GM04504 (cell line): ENCODE measurements around the gene ATF6B.

Experiments
- DNase-seq: peaks from one replicate; pipeline ENCODE4 v3.0.0-alpha.2; 2012; ENCODE audit warnings: low read depth

The ATF6B gene

GRCh38 chr6:32131439-32131948 is 3.4 kb upstream of the ATF6B start:
- no peak for DNase-seq

DNA sequence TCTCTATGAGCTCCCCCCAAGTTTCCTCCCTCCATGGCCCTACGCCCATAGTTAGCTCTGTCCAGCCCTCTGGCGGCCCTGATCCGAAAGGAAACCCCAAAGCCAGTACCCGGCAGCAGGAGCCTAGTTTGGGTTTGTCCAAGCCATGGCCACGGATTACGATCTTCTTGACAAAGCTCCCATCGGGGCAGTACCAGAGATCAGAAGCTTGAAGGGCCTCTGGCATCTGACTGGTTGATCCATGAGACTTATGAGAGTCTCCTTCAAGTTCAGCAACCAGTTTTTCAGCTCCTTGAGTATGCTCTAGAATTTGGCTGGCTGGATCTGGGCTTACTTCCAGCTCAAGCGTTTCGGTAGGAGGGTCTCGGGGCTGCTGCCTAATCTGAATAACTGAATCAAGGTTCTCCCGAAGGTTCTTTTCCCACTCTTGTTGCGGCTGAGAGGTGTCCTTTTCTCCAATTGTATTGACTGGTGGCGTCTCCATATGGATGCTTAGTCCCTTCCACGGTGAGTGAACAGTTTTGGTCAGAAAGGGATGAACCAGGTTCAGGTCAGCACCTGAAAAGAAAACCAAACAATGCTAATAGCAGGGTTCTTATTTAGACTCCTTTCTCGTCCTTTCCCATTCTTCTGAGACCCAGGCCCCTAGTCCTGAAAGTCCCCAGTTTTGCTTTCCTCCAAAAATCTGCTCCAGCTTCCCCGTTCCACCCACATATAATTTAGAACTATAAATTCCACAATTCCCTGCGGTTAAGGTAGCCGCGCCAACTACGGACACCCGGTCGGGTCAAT is 1.4 kb upstream of the ATF6B start:
- DNase-seq, result no peak

DNA sequence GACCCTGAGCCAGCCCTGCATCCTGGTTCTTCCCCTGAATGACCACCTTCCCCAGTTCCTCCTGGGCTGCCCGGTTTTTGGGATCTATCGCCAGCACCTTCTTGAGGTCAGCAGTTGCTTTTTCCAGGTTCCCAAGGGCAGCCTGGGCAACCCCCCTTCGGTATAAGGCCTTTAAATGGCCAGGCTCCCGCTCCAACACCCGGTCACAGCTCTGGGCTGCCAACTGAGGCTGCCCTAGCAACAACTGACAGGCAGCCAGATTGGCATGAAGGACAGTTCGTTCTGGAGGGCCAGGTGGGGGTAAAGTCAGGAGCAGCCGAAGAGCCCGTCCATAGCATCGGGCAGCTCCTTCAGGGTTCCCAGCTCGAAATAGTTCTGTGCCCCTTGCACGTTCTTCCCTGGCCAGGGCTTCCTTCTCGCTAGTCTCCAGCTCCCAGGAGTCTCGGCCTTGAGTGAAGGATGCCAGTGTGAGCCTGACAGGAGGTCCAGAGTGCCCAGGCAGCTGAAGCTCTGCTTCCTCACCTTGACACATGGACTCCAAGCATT is 778 bp upstream of the ATF6B start:
- DNase-seq, result no peak

GRCh38 chr6:32127409-32127716 is 683 bp downstream of the ATF6B start:
- no peak for DNase-seq

DNA sequence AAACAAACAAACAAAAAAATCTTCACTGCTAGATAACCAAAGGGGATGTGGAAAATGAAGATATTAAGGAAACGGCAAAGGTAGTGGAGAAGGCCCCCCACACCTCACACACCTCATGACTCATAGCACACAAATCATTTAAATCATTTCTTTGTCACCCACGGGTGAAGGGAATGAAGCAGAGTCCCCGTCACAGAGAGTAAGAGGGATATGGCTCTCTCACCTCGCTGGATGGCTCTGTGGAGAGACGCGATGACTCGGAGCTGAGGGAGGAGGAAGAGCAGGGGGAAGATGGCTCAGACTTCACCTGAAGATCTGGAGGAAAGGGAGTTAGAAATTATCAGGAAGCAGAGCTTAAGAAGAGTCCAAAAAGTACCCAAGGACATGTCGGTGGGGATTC is 1.2 kb downstream of the ATF6B start:
- DNase-seq, result no peak

DNA sequence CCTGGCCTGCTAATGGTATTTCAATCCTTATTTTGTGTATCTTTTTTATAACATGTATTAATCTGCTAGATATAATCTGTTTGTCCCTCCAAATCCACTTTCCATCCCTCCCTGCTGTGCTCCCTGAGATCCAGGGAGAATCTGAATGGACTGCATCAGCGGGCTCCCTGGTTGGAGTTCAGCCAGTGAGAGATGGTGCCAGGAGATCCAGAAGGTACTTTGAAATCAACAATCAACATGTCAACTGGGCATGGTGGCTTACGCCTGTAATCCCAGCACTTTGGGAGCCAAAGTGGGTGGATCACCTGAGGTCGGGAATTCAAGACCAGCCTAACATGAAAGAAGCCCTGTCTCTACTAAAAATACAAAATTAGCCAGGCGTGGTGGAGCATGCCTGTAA is 4.4 kb downstream of the ATF6B start:
- DNase-seq, result no peak

- no peak for DNase-seq
These were observed 7.4 kb downstream of the ATF6B start for GRCh38 chr6:32120573-32121059.

GRCh38 chr6:32118782-32119628 is 9.0 kb downstream of the ATF6B start:
- peak; percentile 59 for DNase-seq

DNA sequence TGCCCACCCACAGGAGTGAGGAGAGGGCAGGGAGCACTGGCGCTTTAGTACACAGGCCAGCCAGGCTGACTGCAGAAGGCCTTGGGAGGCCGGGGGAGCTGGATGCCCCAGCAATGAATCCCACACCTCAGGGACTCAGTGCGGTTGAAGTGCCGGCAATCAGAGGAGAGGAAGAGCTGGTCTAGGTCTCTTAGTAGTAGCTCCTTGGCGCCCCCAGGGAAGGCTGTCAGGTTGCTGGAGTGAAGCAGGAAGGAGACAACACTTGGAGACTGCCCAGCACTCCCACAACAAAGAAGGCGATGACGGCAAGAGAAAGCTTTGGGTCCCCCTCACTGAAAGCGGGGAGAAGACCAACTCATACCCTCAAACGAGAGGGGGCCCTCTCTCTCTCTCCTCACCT is 10.6 kb downstream of the ATF6B start:
- DNase-seq, result no peak

- DNase-seq, result no peak
These were observed 11.4 kb downstream of the ATF6B start for GRCh38 chr6:32116674-32117073.

- DNase-seq, result no peak
These were observed 12.4 kb downstream of the ATF6B start for GRCh38 chr6:32115623-32116022.

DNA sequence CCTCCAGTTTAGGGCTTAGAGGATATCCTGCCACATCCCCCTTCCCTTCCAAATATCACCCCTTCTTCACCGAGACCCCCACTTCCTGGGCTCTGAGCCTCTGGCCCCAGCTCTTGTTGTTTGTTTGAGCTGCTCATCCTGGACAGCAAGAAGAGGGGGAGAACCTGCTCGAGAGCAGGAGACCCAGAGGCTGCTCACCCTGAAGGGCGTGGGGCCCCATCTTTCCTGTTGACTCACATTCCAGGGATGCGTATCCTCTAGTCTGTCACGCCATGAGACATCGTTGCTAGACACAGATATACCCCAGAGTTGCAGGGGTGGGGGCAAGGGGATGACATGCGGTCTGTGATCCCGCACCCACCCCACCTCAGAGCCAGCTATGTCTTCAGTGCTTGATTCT is 13.2 kb downstream of the ATF6B start:
- peak; percentile 83 for DNase-seq

- peak; percentile 99 for DNase-seq
These were observed 14.4 kb downstream of the ATF6B start for GRCh38 chr6:32113386-32114352.

DNA sequence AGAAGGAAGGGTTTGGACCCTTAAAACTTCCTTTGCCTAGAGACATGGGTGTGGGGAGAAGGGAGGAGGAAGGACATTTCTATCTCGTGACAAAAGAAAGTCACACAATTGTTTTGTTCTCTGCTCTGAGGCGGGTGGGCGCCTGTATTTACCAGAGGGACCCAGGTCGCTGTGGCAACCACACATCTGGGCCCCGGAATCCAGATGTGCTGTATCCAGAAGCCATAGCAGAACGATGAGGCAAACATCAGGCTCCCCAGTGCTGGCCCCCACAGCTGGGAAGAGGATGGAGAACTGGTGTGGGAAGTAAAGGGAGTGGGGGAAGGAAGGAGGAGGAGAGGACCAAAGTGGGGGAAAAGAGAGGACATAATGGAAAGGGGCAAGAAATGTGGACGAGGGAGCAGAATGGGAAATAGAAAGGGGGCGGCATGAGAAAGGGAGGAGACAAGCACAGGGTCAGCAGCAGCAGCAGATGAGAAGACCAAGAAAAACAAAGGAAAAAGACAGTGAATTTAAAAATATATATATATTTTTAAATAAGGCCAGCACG is 15.5 kb downstream of the ATF6B start:
- DNase-seq, result no peak

DNA sequence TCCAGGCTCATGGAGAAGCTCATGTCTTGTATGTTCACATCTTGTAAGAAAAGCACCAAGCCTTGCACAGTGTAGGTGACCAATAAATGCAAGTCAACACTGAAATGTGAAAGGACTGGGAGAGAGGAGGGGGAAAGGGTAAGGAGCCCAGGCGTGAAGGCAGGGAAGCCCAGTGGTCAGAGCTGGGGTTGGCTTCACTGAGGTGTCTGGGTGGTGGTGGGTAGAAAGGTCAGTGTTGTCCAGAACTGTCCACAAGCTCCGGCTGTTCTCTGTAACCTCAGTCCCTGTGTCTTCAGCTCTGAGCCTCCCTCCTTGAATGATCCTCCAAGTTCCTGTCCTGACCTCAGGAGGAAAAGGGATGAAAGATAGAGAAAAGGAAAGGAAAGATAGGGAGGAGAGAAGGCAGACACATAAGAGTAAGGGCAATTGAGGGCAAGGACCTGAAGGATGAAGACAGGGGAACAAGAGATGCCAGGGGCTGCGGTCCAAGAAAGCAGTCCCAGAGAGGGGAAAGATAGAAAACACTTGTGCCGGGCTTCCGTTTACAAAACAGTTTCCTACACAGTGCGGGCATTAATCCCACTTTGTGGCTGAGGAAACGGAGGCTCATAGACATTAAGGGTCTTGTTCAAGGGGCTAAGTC is 16.5 kb downstream of the ATF6B start:
- no peak for DNase-seq

DNA sequence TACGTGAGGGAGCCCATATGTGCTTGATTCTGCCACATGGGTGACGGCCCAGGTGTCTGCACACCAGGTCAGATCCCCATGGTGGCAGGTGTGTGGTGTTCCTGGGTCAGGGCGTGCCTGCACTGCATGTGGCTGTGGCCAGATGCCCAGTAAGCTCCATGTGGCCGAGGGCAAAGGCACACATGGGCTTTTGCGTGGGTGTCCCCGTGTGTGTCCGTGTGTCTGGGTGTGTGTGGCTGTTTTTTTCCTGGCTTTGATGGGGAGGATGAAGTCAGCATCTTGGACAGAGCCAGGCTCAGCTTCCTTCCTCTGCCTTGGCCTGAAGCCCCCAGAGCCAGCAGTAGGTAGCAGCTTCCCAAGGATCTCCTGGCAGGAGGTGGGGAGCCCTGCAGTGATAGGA is 17.4 kb downstream of the ATF6B start:
- no peak for DNase-seq

GRCh38 chr6:32109765-32110160 is 18.3 kb downstream of the ATF6B start:
- no peak for DNase-seq

GRCh38 chr6:32109114-32109764 is 18.8 kb downstream of the ATF6B start, which contains the start of gene TNXB:
TNXB (minus strand) TSS chr6:32109338; CDS start chr6:32098198, 11,140 bp downstream.
- no peak for DNase-seq

GRCh38 chr6:32108727-32109113 is 19.3 kb downstream of the ATF6B start:
- no peak for DNase-seq

DNA sequence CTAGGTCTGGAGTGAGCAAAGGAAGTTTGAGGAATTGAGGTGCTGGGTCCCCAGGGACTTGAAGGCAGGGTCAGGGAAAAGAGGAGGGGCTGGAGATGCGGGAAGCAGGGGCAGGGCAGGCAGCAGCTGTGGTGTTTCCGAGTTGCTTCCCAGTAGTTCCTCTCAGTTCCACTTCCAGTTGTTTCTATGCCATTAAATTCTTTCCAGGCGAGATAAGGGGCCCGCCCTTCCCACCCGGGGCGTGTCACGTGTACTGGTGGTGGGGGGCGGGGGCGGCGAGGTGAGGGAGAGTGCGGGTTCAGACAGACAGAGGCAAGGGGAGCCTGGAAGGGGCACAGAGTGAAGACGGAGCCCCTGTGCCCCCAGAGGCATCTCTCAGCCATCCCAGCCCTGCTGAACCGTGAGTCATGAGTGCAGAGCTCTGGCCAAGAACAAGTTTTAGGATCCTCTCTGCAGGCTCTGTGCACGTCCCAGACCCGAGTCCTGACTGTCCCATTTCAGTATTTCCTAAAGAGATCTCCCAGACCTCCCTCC is 19.9 kb downstream of the ATF6B start:
- no peak for DNase-seq
